Bone marrow (tissue), 2 donors: ENCODE measurements around the gene GP1BB.

Experiments
- DNase-seq, 2 donors: peaks; one replicate each; lab custom pipeline; 2025; lab: John Stamatoyannopoulos, UW

Gene GP1BB

GRCh38 chr22:19766511-19767426 is 43.4 kb downstream of the GP1BB start:
- peak; percentile 41 to 56 for DNase-seq

GRCh38 chr22:19767427-19768341 is 44.3 kb downstream of the GP1BB start:
- DNase-seq, result no peak

- DNase-seq, result no peak
Observed at GRCh38 chr22:19769393-19769715, 46.0 kb downstream of the GP1BB start.

- DNase-seq, result no peak
Observed at GRCh38 chr22:19770349-19771220, 47.2 kb downstream of the GP1BB start.

- no peak for DNase-seq
Observed at GRCh38 chr22:19772422-19772672, 49.0 kb downstream of the GP1BB start.

GRCh38 chr22:19772673-19773469 is 49.5 kb downstream of the GP1BB start:
- DNase-seq, result no peak

GRCh38 chr22:19773470-19774040 is 50.2 kb downstream of the GP1BB start:
- DNase-seq, result no peak
